LHCN-M2 (cell line): Measurements from ENCODE around the gene GRID1. TPM values are rescaled to one million over a fixed set of nuclear protein-coding genes. Genes with fewer than 3 reads are reported as not detected.
"Not testable (repeated sequence)": the region's sequence is repeated elsewhere in the genome, so short reads cannot be mapped to it uniquely, and the experiment has no call there.

Experiments
- DNase-seq: peaks from one replicate; pipeline ENCODE4 v3.0.0-alpha.2; 2012; ENCODE audit warnings: low read depth
- total RNA-seq: library from RNA; depleted of rRNA; stranded (reverse); fragments of >200 nt; gene quantifications from 2 replicates; pipeline ENCODE4 v1.2.3, GENCODE V29; 2014

GRID1 gene
- total RNA-seq, 1 experiment from 2014 or later: not detected

DNA sequence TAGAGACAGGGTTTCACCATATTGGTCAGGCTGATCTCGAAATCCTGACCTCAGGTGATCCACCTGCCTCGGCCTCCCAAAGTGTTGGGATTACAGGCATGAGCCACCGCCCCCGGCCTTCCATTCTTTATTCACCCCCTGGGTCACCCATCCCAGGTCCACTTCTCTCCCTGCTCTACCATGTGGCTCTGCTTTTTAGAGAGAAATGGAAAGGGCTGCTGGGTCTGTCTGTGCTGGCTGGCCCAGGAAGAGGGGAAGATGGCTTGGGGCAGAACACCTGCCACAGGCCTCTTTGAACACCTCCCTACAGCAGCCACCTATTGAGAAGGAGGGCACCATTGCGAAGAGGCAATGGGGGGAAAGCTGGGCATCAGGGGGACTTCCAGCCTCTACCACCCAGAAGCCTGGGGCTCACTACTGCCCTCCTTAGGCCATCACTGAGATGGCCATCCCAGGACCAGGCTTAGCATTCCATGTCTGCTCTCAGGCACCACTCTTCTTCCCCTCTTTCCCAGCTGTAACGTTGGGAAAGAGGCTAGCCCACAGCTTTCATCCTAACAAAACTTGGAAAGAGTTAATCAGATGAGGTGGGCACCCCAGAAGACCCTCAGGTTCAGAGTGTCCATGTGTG, 256.3 kb downstream of the GRID1 start:
- no peak for DNase-seq

DNA sequence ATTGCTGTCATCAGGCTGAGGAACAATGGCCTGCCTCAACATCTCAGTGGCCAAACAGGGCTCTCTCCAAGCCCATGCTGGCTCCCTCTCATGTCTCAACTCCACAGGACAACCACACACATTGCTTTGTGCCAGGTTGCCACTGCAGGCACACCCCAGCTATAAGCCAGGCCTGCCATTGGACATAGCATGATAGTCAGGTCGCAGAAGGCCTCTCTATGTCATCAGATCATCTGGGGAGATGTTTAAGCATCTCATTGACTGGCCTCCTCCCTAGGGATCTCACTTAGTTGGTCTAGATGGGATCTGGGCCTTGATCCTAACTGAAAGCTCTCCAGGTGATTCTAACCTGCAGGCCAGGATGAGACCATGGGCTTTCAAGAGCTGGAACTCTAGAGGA, 257.2 kb downstream of the GRID1 start:
- DNase-seq: no peak

- no peak for DNase-seq
Measured at GRCh38 chr10:86108696-86109095, 257.9 kb downstream of the GRID1 start.

GRCh38 chr10:86107611-86108310, 258.8 kb downstream of the GRID1 start:
- DNase-seq: not testable (repeated sequence)

- no peak for DNase-seq
Measured at GRCh38 chr10:86107131-86107530, 259.5 kb downstream of the GRID1 start.

GRCh38 chr10:86106616-86107015, 260.0 kb downstream of the GRID1 start:
- DNase-seq: no peak

DNA sequence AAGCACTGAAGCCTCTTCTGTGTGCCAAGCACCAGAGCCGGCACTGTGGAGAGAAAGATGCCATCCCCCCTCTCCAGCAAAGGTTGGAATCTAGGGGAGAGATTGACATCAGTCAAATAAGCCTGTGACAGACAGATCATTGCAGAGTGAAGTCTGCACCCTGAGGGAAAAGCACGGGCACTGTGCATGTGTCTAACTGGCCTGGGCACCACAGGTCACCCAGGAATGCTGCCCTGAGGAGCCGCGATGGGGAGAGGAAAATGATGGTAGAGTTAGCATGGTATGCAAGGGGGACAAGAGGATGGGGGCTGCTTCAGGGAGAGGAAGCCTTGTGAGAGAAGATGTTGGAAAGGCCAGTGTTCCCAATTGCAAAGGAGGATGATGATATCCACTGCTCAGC, 261.0 kb downstream of the GRID1 start:
- no peak for DNase-seq

GRCh38 chr10:86105181-86105580, 261.4 kb downstream of the GRID1 start:
- no peak for DNase-seq

DNA sequence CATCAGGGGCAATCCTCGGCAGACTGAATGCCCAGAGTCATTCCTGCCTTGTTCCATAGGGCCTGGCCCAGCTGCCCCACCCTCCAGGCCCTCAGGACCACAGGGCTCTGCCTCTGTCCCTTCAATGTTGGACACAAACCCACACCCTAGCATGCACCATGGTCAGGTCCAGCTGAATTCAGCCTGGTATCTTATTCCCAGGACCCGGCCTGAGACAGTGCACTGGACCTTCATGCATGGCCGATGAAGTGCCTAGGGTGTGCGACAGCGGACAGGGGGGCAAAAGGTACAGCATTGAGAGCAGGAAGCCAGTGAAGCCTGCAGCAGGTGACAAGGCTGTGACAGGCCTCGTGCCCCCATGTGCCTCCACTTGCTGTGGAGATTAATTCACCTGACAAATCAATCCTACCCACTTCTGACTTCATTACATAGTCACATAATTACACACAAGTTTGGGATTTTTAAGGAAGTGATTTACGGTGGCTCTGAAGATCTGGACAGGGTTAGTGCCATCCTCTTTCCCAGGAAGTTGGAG, 261.9 kb downstream of the GRID1 start:
- DNase-seq: no peak

GRCh38 chr10:86104156-86104555, 262.4 kb downstream of the GRID1 start:
- DNase-seq: no peak

- no peak for DNase-seq
Measured at GRCh38 chr10:86103391-86104101, 263.0 kb downstream of the GRID1 start.

- DNase-seq: no peak
Measured at GRCh38 chr10:86102451-86102850, 264.1 kb downstream of the GRID1 start.

DNA sequence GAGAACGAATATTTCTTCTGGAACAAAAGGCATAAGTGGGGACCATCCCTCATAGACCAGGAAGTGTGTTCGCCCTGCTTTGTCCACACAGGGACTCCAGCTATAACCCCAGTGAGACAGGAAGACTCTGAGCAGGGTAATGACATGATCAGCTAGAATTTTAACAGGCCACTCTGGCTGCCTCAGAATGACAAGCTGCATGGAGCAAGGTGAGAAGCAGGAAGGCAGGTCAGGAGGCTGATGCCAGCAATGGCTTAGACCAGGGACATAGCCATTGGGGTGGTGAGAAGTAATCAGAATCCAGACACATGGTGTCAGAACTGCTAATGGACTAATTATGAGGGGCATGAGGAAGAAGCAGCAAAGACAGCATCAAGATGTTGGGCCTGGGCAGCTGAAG, 264.6 kb downstream of the GRID1 start:
- no peak for DNase-seq

- DNase-seq: no peak
Measured at GRCh38 chr10:86100581-86101061, 266.0 kb downstream of the GRID1 start.

- no peak for DNase-seq
Measured at GRCh38 chr10:86099542-86100334, 266.9 kb downstream of the GRID1 start.

- no peak for DNase-seq
Measured at GRCh38 chr10:86098187-86098881, 268.3 kb downstream of the GRID1 start.

DNA sequence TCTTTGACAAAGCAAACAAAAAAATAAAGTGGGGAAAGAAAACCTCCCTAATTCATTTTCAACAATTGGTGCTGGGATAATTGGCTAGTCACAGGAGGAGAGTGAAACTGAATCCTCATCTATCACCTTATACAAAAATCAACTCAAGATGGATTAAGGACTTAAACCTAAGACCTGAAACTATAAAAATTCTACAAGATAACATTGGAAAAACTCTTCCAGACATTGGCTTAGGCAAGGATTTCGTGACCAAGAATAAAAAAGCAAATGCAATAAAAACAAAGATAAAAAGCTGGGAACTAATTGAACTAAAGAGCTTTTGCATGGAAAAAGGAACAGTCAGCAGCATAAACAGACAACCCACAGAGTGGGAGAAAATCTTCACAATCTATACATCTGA, 271.5 kb downstream of the GRID1 start:
- DNase-seq: not testable (repeated sequence)

GRCh38 chr10:86092311-86092710, 274.3 kb downstream of the GRID1 start:
- DNase-seq: not testable (repeated sequence)

DNA sequence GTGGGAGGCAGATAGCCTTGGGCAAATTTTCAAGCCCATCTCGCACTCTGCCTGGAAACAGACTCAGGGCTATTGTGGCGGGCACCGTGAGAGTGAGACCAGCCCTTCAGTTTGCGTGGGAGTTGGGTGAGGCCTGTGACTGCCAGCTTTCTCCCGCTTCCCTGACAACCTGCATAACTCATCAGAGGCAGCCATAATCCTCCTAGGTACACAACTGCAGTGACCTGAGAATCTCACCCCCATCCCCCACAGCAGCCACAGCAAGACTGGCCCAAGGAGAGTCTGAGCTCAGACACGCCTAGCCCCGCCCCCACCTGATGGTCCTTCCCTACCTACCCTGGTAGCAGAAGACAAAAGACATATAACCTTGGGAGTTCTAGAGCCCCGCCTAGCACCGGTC, 275.4 kb downstream of the GRID1 start:
- no peak for DNase-seq

DNA sequence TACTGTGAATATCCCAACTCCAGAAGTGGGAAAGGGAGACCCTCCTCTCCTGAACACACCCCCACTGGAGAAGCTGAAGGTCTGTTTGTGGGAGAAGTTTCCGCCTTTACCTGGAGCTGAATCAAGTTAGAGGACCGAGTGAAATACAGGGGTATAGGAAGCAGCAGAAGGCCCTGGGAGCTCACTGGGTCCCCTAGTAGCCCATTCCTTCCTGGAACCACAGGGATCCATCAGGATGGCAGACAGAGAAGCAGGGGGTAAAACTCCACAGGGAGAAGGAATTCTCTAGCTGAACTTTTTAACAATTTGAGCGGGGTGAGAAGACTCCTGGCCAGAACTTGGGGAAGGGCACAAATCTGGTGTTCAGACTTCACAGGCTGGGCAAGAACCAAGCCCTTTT, 275.8 kb downstream of the GRID1 start:
- DNase-seq: no peak

DNA sequence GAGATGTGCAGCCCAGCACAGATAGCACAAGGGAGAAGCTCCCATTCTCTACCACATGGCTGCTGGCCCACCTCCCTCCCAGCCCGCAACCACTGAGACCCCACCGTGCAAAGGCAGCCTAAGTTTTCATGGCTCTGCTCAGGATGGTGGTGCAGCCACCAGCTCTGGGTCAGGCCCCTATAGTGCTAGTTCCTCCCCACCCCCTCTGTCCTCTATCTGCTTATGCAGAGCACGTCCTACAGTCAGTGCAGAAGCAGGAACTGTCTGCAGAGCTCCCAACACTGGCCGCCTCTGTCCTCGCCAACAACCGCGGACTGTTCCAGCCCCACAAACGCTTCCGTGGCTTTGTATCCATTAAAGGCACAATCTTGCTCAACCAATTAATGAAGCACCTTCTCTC, 278.9 kb downstream of the GRID1 start:
- DNase-seq: no peak
